ENCODE data around the gene PACRG. TPM values are rescaled to one million over a fixed set of nuclear protein-coding genes. Genes with fewer than 3 reads are reported as not detected.

The PACRG gene
- total and polyA plus RNA-seq, 10 of the 15 experiments (the other 5 are each of a cell fraction or from before 2014, with no cell fraction given), result not detected

GRCh38 chr6:163345931-163346330 lies 618.2 kb downstream of the PACRG start (continued):
- TF ChIP-seq, protein P1, sequence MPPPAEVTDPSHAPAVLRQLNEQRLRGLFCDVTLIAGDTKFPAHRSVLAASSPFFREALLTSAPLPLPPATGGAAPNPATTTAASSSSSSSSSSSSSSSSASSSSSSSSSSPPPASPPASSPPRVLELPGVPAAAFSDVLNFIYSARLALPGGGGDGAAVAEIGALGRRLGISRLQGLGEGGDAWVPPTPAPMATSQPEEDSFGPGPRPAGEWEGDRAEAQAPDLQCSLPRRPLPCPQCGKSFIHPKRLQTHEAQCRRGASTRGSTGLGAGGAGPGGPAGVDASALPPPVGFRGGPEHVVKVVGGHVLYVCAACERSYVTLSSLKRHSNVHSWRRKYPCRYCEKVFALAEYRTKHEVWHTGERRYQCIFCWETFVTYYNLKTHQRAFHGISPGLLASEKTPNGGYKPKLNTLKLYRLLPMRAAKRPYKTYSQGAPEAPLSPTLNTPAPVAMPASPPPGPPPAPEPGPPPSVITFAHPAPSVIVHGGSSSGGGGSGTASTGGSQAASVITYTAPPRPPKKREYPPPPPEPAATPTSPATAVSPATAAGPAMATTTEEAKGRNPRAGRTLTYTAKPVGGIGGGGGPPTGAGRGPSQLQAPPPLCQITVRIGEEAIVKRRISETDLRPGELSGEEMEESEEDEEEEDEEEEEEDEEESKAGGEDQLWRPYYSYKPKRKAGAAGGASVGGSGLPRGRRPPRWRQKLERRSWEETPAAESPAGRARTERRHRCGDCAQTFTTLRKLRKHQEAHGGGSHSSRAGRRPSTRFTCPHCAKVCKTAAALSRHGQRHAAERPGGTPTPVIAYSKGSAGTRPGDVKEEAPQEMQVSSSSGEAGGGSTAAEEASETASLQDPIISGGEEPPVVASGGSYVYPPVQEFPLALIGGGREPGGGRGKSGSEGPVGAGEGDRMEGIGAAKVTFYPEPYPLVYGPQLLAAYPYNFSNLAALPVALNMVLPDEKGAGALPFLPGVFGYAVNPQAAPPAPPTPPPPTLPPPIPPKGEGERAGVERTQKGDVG (CRISPR knock-in tag; IDR thresholded peaks at IDR 0.05), result no peak
- no peak for TF ChIP-seq BCL11A (IDR thresholded peaks at IDR 0.05; ENCODE audit: low read depth, low read length)

- 57% methylated on average over 16 of the region's 16 CpGs for WGBS (ENCODE audit: insufficient coverage, insufficient replicate concordance, low lambda C conversion rate, missing lambda C conversion rate)
- no peaks in the 10 kb centered on the region for H3K36me3 ChIP-seq (ENCODE audit: control insufficient read depth in 2 of 2, insufficient read depth in 2 of 2, low read length in 1 of 2)
- no peak overlapping the region for H2AFZ ChIP-seq (ENCODE audit: control insufficient read depth, low read depth, low read length)
- no peak overlapping the region for H3K4me2 ChIP-seq (ENCODE audit: control insufficient read depth, insufficient read depth)
- H3K4me3 ChIP-seq, result no peak overlapping the region
- H3K9me3 ChIP-seq (replicated peaks; ENCODE audit: control insufficient read depth, insufficient read depth, low read length), result no peaks in the 10 kb centered on the region
- TF ChIP-seq ZSCAN29 (IDR thresholded peaks at IDR 0.05), result no peak
- no peak for TF ChIP-seq ZBTB33 (IDR thresholded peaks at IDR 0.05)
- H4K20me1 ChIP-seq (ENCODE audit: control insufficient read depth, insufficient read depth), result no peaks in the 10 kb centered on the region
- no TSS peak for BruUV-seq (replicated peaks)
- H3K9ac ChIP-seq (ENCODE audit: control insufficient read depth, insufficient read depth, low read length), result no peak overlapping the region
- CTCF ChIA-PET, result no interaction called here
- RAD21 ChIA-PET (ENCODE audit: unreplicated experiment), result interaction anchor here (0.6 kb wide), 1 partner anchor 806 kb away, joined by 3 read pairs; no protein-coding TSS in a partner anchor
- H3K4me1 ChIP-seq (ENCODE audit: control insufficient read depth, insufficient read depth, low read length), result no peaks in the 10 kb centered on the region
- FAIRE-seq, result no peak
- H3K79me2 ChIP-seq (ENCODE audit: control insufficient read depth, insufficient read depth, low read length), result no peaks in the 10 kb centered on the region
- intact Hi-C loops (cut with micrococcal nuclease; ENCODE audit: unreplicated experiment), result no loop called here
- H3K27me3 ChIP-seq (replicated peaks in 1 of 2; ENCODE audit: control insufficient read depth in 2 of 2, insufficient read depth in 2 of 2, low read length in 1 of 2), result peaks cover 0 to 2% of the 10 kb centered on the region in 2 experiments; a peak in 2 of 4 replicates
- no peak overlapping the region for H3K27ac ChIP-seq (ENCODE audit: control insufficient read depth, insufficient read depth)
- POLR2A ChIA-PET, result no interaction called here
- SMC1A ChIA-PET (ENCODE audit: uncharacterized antibody, unreplicated experiment), result no interaction called here
- DNase-seq (ENCODE audit: low read depth, low spot score), result no peak
- no peak for ATAC-seq
- in situ Hi-C loops (cut with MboI), result no loop called here
Observed at GRCh38 chr6:163346497-163346961, 618.8 kb downstream of the PACRG start.
